Measurements from ENCODE around the gene ST6GAL1.

GRCh38 chr3:187051724-187052366, 121.5 kb downstream of the ST6GAL1 start:
- no peak for TF ChIP-seq CTCF (IDR thresholded peaks at IDR 0.05)
- TF ChIP-seq POLR2A (IDR thresholded peaks at IDR 0.05): no peak
